Measurements from ENCODE around the gene IMP3. TPM values are rescaled to one million over a fixed set of nuclear protein-coding genes. Genes with fewer than 3 reads are reported as not detected.
"Not testable (repeated sequence)": the region's sequence is repeated elsewhere in the genome, so short reads cannot be mapped to it uniquely, and the experiment has no call there.

Gene IMP3
- 45.4 TPM for polyA plus RNA-seq (2013, experiment 1 of 2; ENCODE audit: insufficient read length)
- polyA plus RNA-seq (2013, experiment 2 of 2; ENCODE audit: insufficient read length): 27.2 TPM

- peak; percentile 98 for DNase-seq
Observed at GRCh38 chr15:75639709-75640482, at the start of gene IMP3. TSS of gene IMP3 (minus strand) at chr15:75640224. CDS start at chr15:75640168, 56 bp downstream.

GRCh38 chr15:75689429-75689828, 49.4 kb upstream of the IMP3 start:
- not testable (repeated sequence) for DNase-seq

- DNase-seq: no peak
Observed at GRCh38 chr15:75688831-75689230, 48.8 kb upstream of the IMP3 start.

GRCh38 chr15:75688278-75688557, 48.2 kb upstream of the IMP3 start:
- DNase-seq: no peak

GRCh38 chr15:75687486-75688277, 47.7 kb upstream of the IMP3 start:
- DNase-seq: no peak

- DNase-seq: peak; percentile 54
Observed at GRCh38 chr15:75686212-75686642, 46.2 kb upstream of the IMP3 start.

GRCh38 chr15:75685195-75685594, 45.2 kb upstream of the IMP3 start:
- DNase-seq: no peak

GRCh38 chr15:75684648-75685047, 44.6 kb upstream of the IMP3 start:
- DNase-seq: no peak

- DNase-seq: peak; percentile 55
Observed at GRCh38 chr15:75683646-75684312, 43.8 kb upstream of the IMP3 start.

GRCh38 chr15:75682181-75683135, 42.4 kb upstream of the IMP3 start:
- DNase-seq: no peak

- DNase-seq: no peak
Observed at GRCh38 chr15:75680007-75680789, 40.2 kb upstream of the IMP3 start.

- not testable (repeated sequence) for DNase-seq
Observed at GRCh38 chr15:75678324-75678690, 38.3 kb upstream of the IMP3 start.

GRCh38 chr15:75677465-75678323, 37.7 kb upstream of the IMP3 start:
- no peak for DNase-seq

GRCh38 chr15:75676688-75677464, 36.9 kb upstream of the IMP3 start:
- DNase-seq: no peak

- no peak for DNase-seq
Observed at GRCh38 chr15:75675579-75676404, 35.8 kb upstream of the IMP3 start.

GRCh38 chr15:75674366-75674765, 34.3 kb upstream of the IMP3 start:
- no peak for DNase-seq

- peak; percentile 87 for DNase-seq
Observed at GRCh38 chr15:75673426-75674235, 33.6 kb upstream of the IMP3 start.
